ENCODE measurements around the gene PAM16.
"Not testable (repeated sequence)": the region's sequence is repeated elsewhere in the genome, so short reads cannot be mapped to it uniquely, and the experiment has no call there.

The PAM16 gene

GRCh38 chr16:4336701-4337539 is 14.2 kb downstream of the PAM16 start:
- no peak overlapping the region for H3K4me3 ChIP-seq (ENCODE audit: low read depth, low read length)
- ChIA-PET POLR2A (no interaction called here), CTCF (interaction anchor here (0.6 to 2.6 kb wide), 2 partner anchors 26 to 48 kb away, joined by 4 to 8 read pairs; no protein-coding TSS in a partner anchor)
- peaks cover 2% of the 10 kb centered on the region; the same call in 1 of the 2 replicates for H3K4me1 ChIP-seq (ENCODE audit: control insufficient read depth, insufficient read depth, low read length)
- TF ChIP-seq ZBTB8A (tag by site-specific recombination; IDR thresholded peaks at IDR 0.05) (0 out of 2 replicates have a peak, but pooled peaks have one; percentile 9), GLIS2 (tag by site-specific recombination; IDR thresholded peaks at IDR 0.05) (peak; percentile 96), ZBTB21 (tag by site-specific recombination; IDR thresholded peaks at IDR 0.05) (no peak)
- H3K27ac ChIP-seq (ENCODE audit: extremely low read depth, low read depth, low read length), result no peak overlapping the region
- H3K9me3 ChIP-seq (ENCODE audit: control insufficient read depth, insufficient read depth, low read depth, low read length), result no peaks in the 10 kb centered on the region
- peaks cover 0 to 49% of the 10 kb centered on the region in 2 experiments; a peak in 1 of 3 replicates for H3K36me3 ChIP-seq (ENCODE audit: control insufficient read depth in 2 of 2, insufficient read depth in 1 of 2, low read length in 2 of 2)

- Histone ChIP-seq H3K9me3 (ENCODE audit: control insufficient read depth, insufficient read depth, low read depth, low read length) (no peaks in the 10 kb centered on the region), H3K36me3 (ENCODE audit: control insufficient read depth in 2 of 2, insufficient read depth in 1 of 2, low read length in 2 of 2) (peaks cover 0 to 38% of the 10 kb centered on the region in 2 experiments; a peak in 1 of 3 replicates), H3K4me3 (ENCODE audit: low read depth, low read length) (no peak overlapping the region), H3K4me1 (ENCODE audit: control insufficient read depth, insufficient read depth, low read length) (no peaks in the 10 kb centered on the region; the same call in 1 of the 2 replicates), H3K27ac (ENCODE audit: extremely low read depth, low read depth, low read length) (no peak overlapping the region)
- ChIA-PET CTCF (interaction anchor here (0.7 to 2.3 kb wide), 4 partner anchors 46 to 935 kb away, joined by 3 to 6 read pairs (median 4); no protein-coding TSS in a partner anchor), POLR2A (interaction anchor here (0.8 kb wide), 1 partner anchor 38 kb away, joined by 3 read pairs; no protein-coding TSS in a partner anchor)
- peak; percentile 60; the same call in 1 of the 2 replicates for TF ChIP-seq GLIS2 (tag by site-specific recombination; IDR thresholded peaks at IDR 0.05)
- no peak for TF ChIP-seq ZNF133 (tag by site-specific recombination; IDR thresholded peaks at IDR 0.05)
- TF ChIP-seq ZNF132 (tag by site-specific recombination; IDR thresholded peaks at IDR 0.05; ENCODE audit: borderline replicate concordance), result no peak
- no peak for TF ChIP-seq ZNF600 (tag by site-specific recombination; IDR thresholded peaks at IDR 0.05)
Measured at GRCh38 chr16:4334724-4335495, 16.2 kb downstream of the PAM16 start.

- H3K9me3 ChIP-seq (ENCODE audit: control insufficient read depth, insufficient read depth, low read depth, low read length); H3K4me3 ChIP-seq (ENCODE audit: low read depth, low read length); H3K4me1 ChIP-seq (ENCODE audit: control insufficient read depth, insufficient read depth, low read length); H3K27ac ChIP-seq (ENCODE audit: extremely low read depth, low read depth, low read length); POLR2A ChIA-PET: not testable (repeated sequence)
- CTCF ChIA-PET, result interaction anchor here (0.7 to 3.0 kb wide), 3 partner anchors 22 to 131 kb away, joined by 4 to 9 read pairs (median 6); no protein-coding TSS in a partner anchor
- TF ChIP-seq ZNF121 (tag by site-specific recombination; IDR thresholded peaks at IDR 0.05), result peak; percentile 93
- peaks cover 0 to 28% of the 10 kb centered on the region in 2 experiments; a peak in 1 of 3 replicates for H3K36me3 ChIP-seq (ENCODE audit: control insufficient read depth in 2 of 2, insufficient read depth in 1 of 2, low read length in 2 of 2)
Measured at GRCh38 chr16:4333714-4334113, 17.4 kb downstream of the PAM16 start.

GRCh38 chr16:4333308-4333638 is 17.8 kb downstream of the PAM16 start:
- Histone ChIP-seq H3K27ac (ENCODE audit: extremely low read depth, low read depth, low read length) (no peak overlapping the region), H3K36me3 (ENCODE audit: control insufficient read depth in 2 of 2, insufficient read depth in 1 of 2, low read length in 2 of 2) (peaks cover 0 to 28% of the 10 kb centered on the region in 2 experiments; a peak in 1 of 3 replicates), H3K4me1 (ENCODE audit: control insufficient read depth, insufficient read depth, low read length) (no peaks in the 10 kb centered on the region), H3K9me3 (ENCODE audit: control insufficient read depth, insufficient read depth, low read depth, low read length) (no peaks in the 10 kb centered on the region), H3K4me3 (ENCODE audit: low read depth, low read length) (no peak overlapping the region)
- POLR2A ChIA-PET, result no interaction called here
- CTCF ChIA-PET, result interaction anchor here (2.3 to 4.1 kb wide), 3 partner anchors 22 to 69 kb away, joined by 6 to 63 read pairs (median 9); no protein-coding TSS in a partner anchor
- TF ChIP-seq ZNF274 (IDR thresholded peaks at IDR 0.05; ENCODE audit: low read length), result no peak
- TF ChIP-seq ZNF274 (tag by site-specific recombination; IDR thresholded peaks at IDR 0.05; ENCODE audit: borderline replicate concordance), result no peak
- TF ChIP-seq ZBTB7A (tag by site-specific recombination; IDR thresholded peaks at IDR 0.05; ENCODE audit: low read depth), result no peak
- no peak for TF ChIP-seq ZNF513 (tag by site-specific recombination; IDR thresholded peaks at IDR 0.05)
- no peak for TF ChIP-seq ZNF292 (tag by site-specific recombination; IDR thresholded peaks at IDR 0.05; ENCODE audit: borderline replicate concordance, low read depth)
- TF ChIP-seq, protein P1, sequence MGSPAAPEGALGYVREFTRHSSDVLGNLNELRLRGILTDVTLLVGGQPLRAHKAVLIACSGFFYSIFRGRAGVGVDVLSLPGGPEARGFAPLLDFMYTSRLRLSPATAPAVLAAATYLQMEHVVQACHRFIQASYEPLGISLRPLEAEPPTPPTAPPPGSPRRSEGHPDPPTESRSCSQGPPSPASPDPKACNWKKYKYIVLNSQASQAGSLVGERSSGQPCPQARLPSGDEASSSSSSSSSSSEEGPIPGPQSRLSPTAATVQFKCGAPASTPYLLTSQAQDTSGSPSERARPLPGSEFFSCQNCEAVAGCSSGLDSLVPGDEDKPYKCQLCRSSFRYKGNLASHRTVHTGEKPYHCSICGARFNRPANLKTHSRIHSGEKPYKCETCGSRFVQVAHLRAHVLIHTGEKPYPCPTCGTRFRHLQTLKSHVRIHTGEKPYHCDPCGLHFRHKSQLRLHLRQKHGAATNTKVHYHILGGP (tag by site-specific recombination; IDR thresholded peaks at IDR 0.05), result no peak
